Stimulated activated CD8-positive, alpha-beta memory T cell treated with anti-CD3 and anti-CD28 coated beads, Interleukin-12 subunit alpha, Interleukin-12 subunit beta, amount 100 ng/mL, for 24 hours (primary cell): ENCODE results near the gene OR2T11.
"Not testable (repeated sequence)": the region's sequence is repeated elsewhere in the genome, so short reads cannot be mapped to it uniquely, and the experiment has no call there.

Source experiments
- DNase-seq: peaks from one replicate; pipeline ENCODE4 v3.0.0-alpha.2; 2020; ENCODE audit errors: extremely low read depth

OR2T11 gene

GRCh38 chr1:248634991-248635390 is at the start of gene OR2T11:
Gene OR2T11 (minus strand): TSS chr1:248635091. CDS start chr1:248627128, 7,963 bp downstream.
- DNase-seq, result not testable (repeated sequence)

- no peak for DNase-seq
These were observed 46.8 kb upstream of the OR2T11 start for GRCh38 chr1:248681651-248682050.

GRCh38 chr1:248670003-248670402 is 35.1 kb upstream of the OR2T11 start:
- DNase-seq, result no peak

GRCh38 chr1:248663453-248664328 is 28.8 kb upstream of the OR2T11 start:
- DNase-seq, result not testable (repeated sequence)

GRCh38 chr1:248656797-248657196 is 21.9 kb upstream of the OR2T11 start:
- DNase-seq, result not testable (repeated sequence)

- not testable (repeated sequence) for DNase-seq
These were observed 20.5 kb upstream of the OR2T11 start, which contains the start of gene OR2T27 for GRCh38 chr1:248655354-248655753. Gene OR2T27 (minus strand): TSS chr1:248655528. CDS start chr1:248650884, 4,644 bp downstream.

- DNase-seq, result not testable (repeated sequence)
These were observed 14.1 kb upstream of the OR2T11 start for GRCh38 chr1:248648770-248649536.

GRCh38 chr1:248645178-248645577 is 10.3 kb upstream of the OR2T11 start, which contains the start of gene OR2T35:
Gene OR2T35 (minus strand): TSS chr1:248645278. CDS start chr1:248639258, 6,020 bp downstream.
- not testable (repeated sequence) for DNase-seq

- not testable (repeated sequence) for DNase-seq
These were observed 8.2 kb upstream of the OR2T11 start for GRCh38 chr1:248642971-248643651.

- not testable (repeated sequence) for DNase-seq
These were observed 6.7 kb upstream of the OR2T11 start for GRCh38 chr1:248641583-248641982.

GRCh38 chr1:248640906-248641305 is 6.0 kb upstream of the OR2T11 start:
- DNase-seq, result not testable (repeated sequence)

GRCh38 chr1:248639652-248640051 is 4.8 kb upstream of the OR2T11 start:
- not testable (repeated sequence) for DNase-seq

GRCh38 chr1:248636612-248637011 is 1.7 kb upstream of the OR2T11 start:
- DNase-seq, result not testable (repeated sequence)

GRCh38 chr1:248631354-248632008 is 3.4 kb downstream of the OR2T11 start:
- DNase-seq, result no peak

- no peak for DNase-seq
These were observed 4.3 kb downstream of the OR2T11 start for GRCh38 chr1:248630551-248630950.

GRCh38 chr1:248627971-248628844 is 6.7 kb downstream of the OR2T11 start:
- no peak for DNase-seq

GRCh38 chr1:248625971-248626370 is 8.9 kb downstream of the OR2T11 start:
- DNase-seq, result no peak

- no peak for DNase-seq
These were observed 9.7 kb downstream of the OR2T11 start for GRCh38 chr1:248625166-248625565.

GRCh38 chr1:248622570-248623001 is 12.3 kb downstream of the OR2T11 start:
- no peak for DNase-seq

- DNase-seq, result no peak
These were observed 13.1 kb downstream of the OR2T11 start for GRCh38 chr1:248621770-248622169.
